ENCODE results near the gene TRAPPC14.
"Not testable (repeated sequence)": the region's sequence is repeated elsewhere in the genome, so short reads cannot be mapped to it uniquely, and the experiment has no call there.

Gene TRAPPC14

DNA sequence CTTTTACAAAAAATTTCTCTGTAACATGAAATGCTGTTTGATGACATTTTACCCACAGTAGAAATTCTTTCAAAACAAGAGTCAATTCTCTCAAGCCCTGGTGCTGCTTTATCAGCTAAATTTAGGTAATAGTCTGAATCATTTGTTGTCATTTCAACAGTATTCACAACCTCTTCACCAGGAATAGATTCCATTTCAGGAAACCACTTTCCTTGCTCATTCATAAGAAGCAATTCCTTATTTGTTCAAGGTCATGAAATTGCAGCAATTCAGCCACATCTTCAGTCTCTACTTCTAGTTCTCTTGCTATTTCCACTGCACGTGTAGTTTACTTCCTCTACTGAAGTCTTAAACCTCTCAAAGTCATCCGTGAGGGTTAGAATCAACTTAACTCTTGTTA lies 33.3 kb upstream of the TRAPPC14 start:
- DNase-seq (ENCODE audit: low read depth) = peak; percentile 30
- TF ChIP-seq, protein P1, sequence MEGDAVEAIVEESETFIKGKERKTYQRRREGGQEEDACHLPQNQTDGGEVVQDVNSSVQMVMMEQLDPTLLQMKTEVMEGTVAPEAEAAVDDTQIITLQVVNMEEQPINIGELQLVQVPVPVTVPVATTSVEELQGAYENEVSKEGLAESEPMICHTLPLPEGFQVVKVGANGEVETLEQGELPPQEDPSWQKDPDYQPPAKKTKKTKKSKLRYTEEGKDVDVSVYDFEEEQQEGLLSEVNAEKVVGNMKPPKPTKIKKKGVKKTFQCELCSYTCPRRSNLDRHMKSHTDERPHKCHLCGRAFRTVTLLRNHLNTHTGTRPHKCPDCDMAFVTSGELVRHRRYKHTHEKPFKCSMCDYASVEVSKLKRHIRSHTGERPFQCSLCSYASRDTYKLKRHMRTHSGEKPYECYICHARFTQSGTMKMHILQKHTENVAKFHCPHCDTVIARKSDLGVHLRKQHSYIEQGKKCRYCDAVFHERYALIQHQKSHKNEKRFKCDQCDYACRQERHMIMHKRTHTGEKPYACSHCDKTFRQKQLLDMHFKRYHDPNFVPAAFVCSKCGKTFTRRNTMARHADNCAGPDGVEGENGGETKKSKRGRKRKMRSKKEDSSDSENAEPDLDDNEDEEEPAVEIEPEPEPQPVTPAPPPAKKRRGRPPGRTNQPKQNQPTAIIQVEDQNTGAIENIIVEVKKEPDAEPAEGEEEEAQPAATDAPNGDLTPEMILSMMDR (conservative IDR thresholded peaks at IDR 0.05; ENCODE audit: control insufficient read depth, insufficient read depth, low read depth, low read length) = no peak
- no peak overlapping the region for H3K4me3 ChIP-seq (ENCODE audit: control insufficient read depth, low read depth, low read length)

- TF ChIP-seq, protein P1 (conservative IDR thresholded peaks at IDR 0.05; ENCODE audit: control insufficient read depth, insufficient read depth, low read depth, low read length) = peak; percentile 49
- no peak overlapping the region for H3K4me3 ChIP-seq (ENCODE audit: control insufficient read depth, low read depth, low read length)
- peak; percentile 56 for DNase-seq (ENCODE audit: low read depth)
These were observed 31.7 kb upstream of the TRAPPC14 start for GRCh38 chr7:100190048-100190711.

- no peak overlapping the region for H3K4me3 ChIP-seq (ENCODE audit: control insufficient read depth, low read depth, low read length)
- TF ChIP-seq, protein P1 (conservative IDR thresholded peaks at IDR 0.05; ENCODE audit: control insufficient read depth, insufficient read depth, low read depth, low read length) = peak; percentile 6
- DNase-seq (ENCODE audit: low read depth) = no peak
These were observed 30.5 kb upstream of the TRAPPC14 start for GRCh38 chr7:100189061-100189460.

- no peak overlapping the region for H3K4me3 ChIP-seq (ENCODE audit: control insufficient read depth, low read depth, low read length)
- TF ChIP-seq, protein P1 (conservative IDR thresholded peaks at IDR 0.05; ENCODE audit: control insufficient read depth, insufficient read depth, low read depth, low read length) = no peak
- no peak for DNase-seq (ENCODE audit: low read depth)
These were observed 27.2 kb upstream of the TRAPPC14 start for GRCh38 chr7:100185726-100186125.

DNA sequence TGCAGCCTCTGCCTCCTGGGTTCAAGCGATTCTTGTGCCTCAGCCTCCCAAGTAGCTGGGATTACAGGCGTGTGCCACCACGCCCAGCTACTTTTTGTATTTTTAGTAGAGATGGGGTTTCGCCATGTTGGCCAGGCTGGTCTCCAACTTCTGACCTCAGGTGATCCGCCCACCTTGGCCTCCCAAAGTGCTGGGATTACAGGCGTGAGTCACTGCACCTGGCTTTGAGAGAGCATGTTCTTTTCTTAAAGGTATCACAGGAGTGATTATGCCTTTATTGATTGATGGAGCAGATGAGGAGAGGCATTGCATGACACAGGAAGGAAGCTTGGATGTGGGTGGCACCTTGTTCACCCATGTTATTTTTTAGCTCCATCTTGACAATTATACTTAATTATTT lies 24.6 kb upstream of the TRAPPC14 start:
- H3K4me3 ChIP-seq (ENCODE audit: control insufficient read depth, low read depth, low read length); DNase-seq (ENCODE audit: low read depth): not testable (repeated sequence)

DNA sequence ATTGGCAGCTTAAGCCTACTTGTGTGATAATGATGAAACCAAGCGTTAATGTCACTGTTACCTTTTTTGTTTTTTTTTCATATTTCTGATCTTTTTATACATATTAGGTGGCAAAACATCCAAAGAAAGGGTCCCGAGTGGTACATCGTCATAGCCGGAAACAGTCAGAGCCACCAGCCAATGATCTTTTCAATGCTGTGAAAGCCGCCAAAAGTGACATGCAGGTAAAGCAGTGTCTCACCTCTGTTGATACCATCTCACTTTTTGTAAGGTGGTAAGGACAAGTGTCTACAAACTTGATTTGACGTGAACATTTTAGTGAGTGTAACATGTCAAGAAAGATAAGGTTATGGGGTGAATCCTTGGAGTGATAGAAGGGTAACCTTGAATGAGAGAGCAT lies 24.1 kb upstream of the TRAPPC14 start:
- not testable (repeated sequence) for H3K4me3 ChIP-seq (ENCODE audit: control insufficient read depth, low read depth, low read length); DNase-seq (ENCODE audit: low read depth)

DNA sequence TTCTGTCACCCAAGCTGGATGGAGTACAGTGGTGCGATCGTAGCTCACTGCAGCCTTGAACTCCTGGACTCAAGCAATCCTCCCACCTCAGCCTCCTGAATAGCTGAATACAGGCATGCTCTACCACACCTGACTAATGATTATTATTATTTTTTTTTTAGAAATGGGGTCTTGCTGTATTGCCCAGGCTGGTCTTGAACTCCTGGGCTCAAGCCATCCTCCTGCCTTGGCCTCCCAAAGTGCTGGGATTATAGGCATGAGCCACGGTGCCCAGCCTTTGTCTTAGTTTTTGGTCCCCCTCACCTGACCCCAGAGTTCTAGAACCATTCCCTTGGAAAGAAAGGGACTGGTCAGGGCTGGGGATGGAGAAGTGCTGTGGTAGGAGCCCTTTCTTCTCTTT lies 21.6 kb upstream of the TRAPPC14 start:
- not testable (repeated sequence) for DNase-seq (ENCODE audit: low read depth); H3K4me3 ChIP-seq (ENCODE audit: control insufficient read depth, low read depth, low read length)

DNA sequence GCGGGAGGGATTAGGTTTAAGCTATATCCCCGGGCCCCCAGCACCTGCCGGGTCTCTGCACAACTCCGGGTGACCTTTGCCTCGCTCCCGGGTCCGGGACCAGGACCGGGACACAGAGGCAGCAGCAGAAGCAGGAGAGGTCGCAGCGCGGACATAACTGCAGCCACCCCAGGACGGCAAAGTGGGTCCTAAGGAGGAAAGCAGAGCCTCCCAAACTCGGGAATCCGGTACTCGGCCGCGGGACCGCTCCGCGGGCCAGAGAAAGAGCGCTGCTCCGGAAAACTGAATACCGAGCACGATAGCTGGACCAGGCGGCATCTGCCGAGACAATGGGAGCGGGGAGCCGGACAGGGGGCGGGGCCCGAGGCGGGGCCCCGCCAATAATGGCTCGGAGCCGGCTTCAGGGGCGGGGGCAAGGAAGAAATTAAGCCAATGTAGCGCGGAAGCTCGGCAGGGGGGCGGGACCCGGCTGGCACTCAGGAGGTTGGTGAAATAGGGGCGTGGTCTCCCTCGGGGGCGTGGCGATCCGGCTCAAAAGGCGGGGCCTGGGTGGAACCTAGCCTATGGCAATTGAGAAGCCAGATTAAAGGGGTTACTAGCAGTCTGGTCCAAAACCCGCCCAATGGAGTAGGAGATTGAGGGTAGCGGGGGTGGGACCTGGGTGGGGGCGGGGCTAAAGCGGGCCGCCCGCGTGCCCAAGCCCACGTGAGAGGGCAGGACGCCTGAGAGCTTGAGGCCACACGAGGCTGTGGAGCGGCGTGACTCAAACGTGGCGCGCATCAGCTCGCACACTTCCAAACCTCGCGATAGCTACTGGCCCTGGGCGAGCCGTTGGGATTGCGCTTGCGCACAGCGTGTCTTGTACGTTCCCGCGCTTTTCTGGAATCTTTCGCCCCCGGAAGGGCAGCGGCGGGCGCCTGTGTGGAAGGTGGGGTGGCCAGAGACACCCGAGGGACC lies 18.8 kb upstream of the TRAPPC14 start, which contains the start of the genes GPC2 and STAG3:
TSS of gene GPC2 (minus strand) at position 337 of the 957 bp plus-strand sequence. CDS start at position 155, 182 bp downstream.
TSS of gene STAG3 (plus strand) at position 874 of the 957 bp plus-strand sequence. CDS start 2,639 bp downstream, outside the sequence.
- TF ChIP-seq, protein P1 (conservative IDR thresholded peaks at IDR 0.05; ENCODE audit: control insufficient read depth, insufficient read depth, low read depth, low read length) = no peak

More for the DNA sequence above, 18.8 kb upstream of the TRAPPC14 start, which contains the start of the genes GPC2 and STAG3:
- peak; percentile 93 for DNase-seq (ENCODE audit: low read depth)
- H3K4me3 ChIP-seq (ENCODE audit: control insufficient read depth, low read depth, low read length) = peak within 1 kb of the TSS; percentile 66

Measured in fibroblast of mammary gland (primary cell).